SK-N-SH (cell line): ENCODE results near the gene SDK1. TPM values are rescaled to one million over a fixed set of nuclear protein-coding genes. Genes with fewer than 3 reads are reported as not detected.

Experiments
- CTCF ChIA-PET: fragments of 300-600, 350-600 bp; formaldehyde crosslinking; extraction: SDS; loops from one replicate; lab custom pipeline; 2021; lab: Yijun Ruan, JAX
- POLR2A ChIA-PET: fragments of 350-600 bp; sonication (Branson Sonifier 250); formaldehyde crosslinking; extraction: SDS; loops from one replicate; lab custom pipeline; 2020; ENCODE audit warnings: antibody characterized with exemption, inconsistent platforms; lab: Yijun Ruan, JAX
- DNase-seq: peaks from one replicate; pipeline ENCODE4 v3.0.0; 2012
- H2AFZ ChIP-seq: fragments of 200-600 bp; sonication (generic); 2 replicates; pipeline ENCODE4 v1.8.1; 2016; ENCODE audit warnings: antibody characterized with exemption, mild to moderate bottlenecking, low read depth
- H3F3A ChIP-seq: fragments of 200-600 bp; sonication (generic); replicated peaks from 2 replicates; pipeline ENCODE3; 2016; ENCODE audit warnings: antibody characterized with exemption, mild to moderate bottlenecking; ENCODE audit not compliant: insufficient read depth
- H3K27ac ChIP-seq, 2 experiments: fragments of 200-500 bp in 1 of 2; fragments of 200-600 bp in 1 of 2; sonication (Bioruptor generic) in 1 of 2; sonication (generic), shearing (Covaris generic) in 1 of 2; 2 replicates each; pipeline versions ENCODE4 v1.5.1 to v1.6.1; 2014 to 2016; ENCODE audit warnings: low read depth in 2 of 2, inconsistent platforms in 1 of 2, low read length in 1 of 2, mild to moderate bottlenecking in 1 of 2, mixed read lengths in 1 of 2
- H3K27me3 ChIP-seq: fragments of 200-600 bp; sonication (generic), shearing (Covaris generic); 2 replicates; pipeline ENCODE4 v1.6.1; 2016; ENCODE audit warnings: mixed run types; ENCODE audit not compliant: insufficient read depth
- H3K36me3 ChIP-seq, 2 experiments: fragments of 200-500 bp in 1 of 2; fragments of 200-600 bp in 1 of 2; sonication (Bioruptor generic) in 1 of 2; sonication (generic) in 1 of 2; replicated peaks in 1 of 2; 2 replicates each; pipeline versions ENCODE3 to v1.5.1; 2014 to 2016; ENCODE audit warnings: low read length in 1 of 2, mild to moderate bottlenecking in 1 of 2; ENCODE audit not compliant: insufficient read depth in 2 of 2, control insufficient read depth in 1 of 2
- H3K4me1 ChIP-seq, 2 experiments: fragments of 200-500 bp in 1 of 2; fragments of 200-600 bp in 1 of 2; sonication (Bioruptor generic) in 1 of 2; sonication (generic), shearing (Covaris generic) in 1 of 2; 2 replicates each; pipeline versions ENCODE4 v1.5.1 to v1.6.1; 2014 to 2016; ENCODE audit warnings: low read depth in 1 of 2, low read length in 1 of 2, mixed run types in 1 of 2; ENCODE audit not compliant: insufficient read depth in 2 of 2, control insufficient read depth in 1 of 2
- H3K4me2 ChIP-seq: fragments of 200-600 bp; sonication (generic), shearing (Covaris generic); 2 replicates; pipeline ENCODE4 v1.6.1; 2017; ENCODE audit warnings: mixed run types
- H3K4me3 ChIP-seq, 2 experiments: fragments of 200-500 bp in 1 of 2; fragments of 200-600 bp in 1 of 2; sonication (Bioruptor generic) in 1 of 2; sonication (generic), shearing (Covaris generic) in 1 of 2; 2 replicates each; pipeline versions ENCODE4 v1.5.1 to v1.8.1; 2014 to 2016; ENCODE audit warnings: low read depth in 2 of 2, inconsistent platforms in 1 of 2, low read length in 1 of 2, mild to moderate bottlenecking in 1 of 2, mixed read lengths in 1 of 2, moderate library complexity in 1 of 2
- H3K79me2 ChIP-seq: fragments of 200-600 bp; sonication (generic); 2 replicates; pipeline ENCODE4 v1.8.1; 2017; ENCODE audit warnings: mild to moderate bottlenecking; ENCODE audit not compliant: insufficient read depth
- H3K9ac ChIP-seq: fragments of 200-600 bp; sonication (generic); 2 replicates; pipeline ENCODE4 v1.6.1; 2017; ENCODE audit warnings: mixed run types
- H3K9me2 ChIP-seq: fragments of 200-600 bp; sonication (generic); 2 replicates; pipeline ENCODE4 v1.6.1; 2017; ENCODE audit warnings: mixed run types
- H3K9me3 ChIP-seq: fragments of 200-600 bp; sonication (generic); 2 replicates; pipeline ENCODE4 v1.6.1; 2017; ENCODE audit warnings: mixed run types, mild to moderate bottlenecking, moderate library complexity
- H4K20me1 ChIP-seq: fragments of 200-600 bp; sonication (generic); 2 replicates; pipeline ENCODE4 v1.6.1; 2017; ENCODE audit warnings: mild to moderate bottlenecking, mixed run types; ENCODE audit not compliant: insufficient read depth
- ELF1 ChIP-seq: IDR thresholded peaks from 2 replicates; pipeline ENCODE4 v1.4.0; 2012
- EP300 ChIP-seq, 2 experiments: IDR thresholded peaks; 2 replicates each; pipeline versions ENCODE4 v1.4.0 to v1.6.1; 2012; ENCODE audit warnings: borderline replicate concordance in 1 of 2, low read depth in 1 of 2, low read length in 1 of 2
- EZH2phosphoT487 ChIP-seq: fragments of 200-600 bp; sonication (generic); IDR thresholded peaks from 2 replicates; pipeline ENCODE4 v1.6.1; 2017; ENCODE audit warnings: low read depth, mixed run types, mild to moderate bottlenecking, antibody characterized with exemption, moderate library complexity, borderline replicate concordance
- FOSL2 ChIP-seq: IDR thresholded peaks from 2 replicates; pipeline ENCODE4 v1.4.0; 2012; ENCODE audit warnings: low read depth, mild to moderate bottlenecking, moderate library complexity, borderline replicate concordance
- FOXJ3 ChIP-seq: sonication (generic); formaldehyde crosslinking; IDR thresholded peaks from 2 replicates; pipeline ENCODE4 v1.5.1; 2020; ENCODE audit warnings: mild to moderate bottlenecking, missing genetic modification reagents
- FOXM1 ChIP-seq: IDR thresholded peaks from 2 replicates; pipeline ENCODE4 v1.4.0; 2012; ENCODE audit warnings: low read depth, mild to moderate bottlenecking
- GABPA ChIP-seq: IDR thresholded peaks from 2 replicates; pipeline ENCODE4 v1.4.0; 2012; ENCODE audit warnings: low read depth, mild to moderate bottlenecking
- GATA2 ChIP-seq: sonication (generic); formaldehyde crosslinking; IDR thresholded peaks from 2 replicates; pipeline ENCODE4 v1.5.0; 2020; ENCODE audit warnings: mild to moderate bottlenecking, missing genetic modification reagents
- JUND ChIP-seq: IDR thresholded peaks from 2 replicates; pipeline ENCODE4 v1.4.0; 2012
- MEF2A ChIP-seq: IDR thresholded peaks from 2 replicates; pipeline ENCODE4 v1.4.0; 2012; ENCODE audit warnings: low read depth, borderline replicate concordance
- MXI1 ChIP-seq: IDR thresholded peaks from 2 replicates; pipeline ENCODE4 v1.6.1; 2012; ENCODE audit warnings: mild to moderate bottlenecking, low read depth, low read length, improper control_type of control experiment
- NRF1 ChIP-seq: IDR thresholded peaks from 2 replicates; pipeline ENCODE4 v1.6.1; 2012; ENCODE audit warnings: low read depth, mild to moderate bottlenecking, low read length
- RAD21 ChIP-seq: IDR thresholded peaks from 2 replicates; pipeline ENCODE4 v1.6.1; 2012; ENCODE audit warnings: mild to moderate bottlenecking, low read length
- RCOR1 ChIP-seq: fragments of 150-350 bp; IDR thresholded peaks from 2 replicates; pipeline ENCODE4 v1.6.1; 2017; ENCODE audit warnings: antibody characterized with exemption, low read length
- RFX5 ChIP-seq: IDR thresholded peaks from 2 replicates; pipeline ENCODE4 v1.6.1; 2012; ENCODE audit warnings: mild to moderate bottlenecking, improper control_type of control experiment, low read length
- RXRA ChIP-seq: IDR thresholded peaks from 2 replicates; pipeline ENCODE4 v1.4.0; 2012; ENCODE audit warnings: low read depth, mild to moderate bottlenecking, borderline replicate concordance
- SIN3A ChIP-seq: IDR thresholded peaks from 2 replicates; pipeline ENCODE4 v1.6.1; 2012; ENCODE audit warnings: low read depth, mild to moderate bottlenecking, low read length, moderate library complexity, borderline replicate concordance
- SMC3 ChIP-seq: IDR thresholded peaks from 2 replicates; pipeline ENCODE4 v1.6.1; 2012; ENCODE audit warnings: low read depth, low read length, improper control_type of control experiment
- TAF1 ChIP-seq: IDR thresholded peaks from 2 replicates; pipeline ENCODE4 v1.6.1; 2012; ENCODE audit warnings: low read depth, mild to moderate bottlenecking, low read length, moderate library complexity, borderline replicate concordance
- TCF12 ChIP-seq: IDR thresholded peaks from 2 replicates; pipeline ENCODE4 v1.4.0; 2012
- USF1 ChIP-seq: IDR thresholded peaks from 2 replicates; pipeline ENCODE4 v1.4.0; 2012; ENCODE audit warnings: low read depth, borderline replicate concordance
- whole genome bisulfite sequencing: methylation state at CpG from one replicate; pipeline ENCODE4 v1.1.6; 2017; ENCODE audit warnings: low lambda C conversion rate; 5-methylcytosine and 5-hydroxymethylcytosine counted together
- polyA plus RNA-seq, 3 experiments: library from polyadenylated mRNA; depleted of rRNA; stranded (reverse); fragments of >200 nt; gene quantifications; 2 replicates each; pipeline ENCODE4 v1.2.3, GENCODE V29; 2012
- TF ChIP-seq, protein P1 (sequence below): IDR thresholded peaks from 2 replicates; pipeline ENCODE4; 2012
- TF ChIP-seq, protein P2 (sequence below): IDR thresholded peaks from 2 replicates; pipeline ENCODE4 v1.4.0; 2012; ENCODE audit warnings: low read depth
- TF ChIP-seq, protein P3 (sequence below): IDR thresholded peaks from 2 replicates; pipeline ENCODE4 v1.6.1; 2012; ENCODE audit warnings: mild to moderate bottlenecking, low read depth, low read length, moderate library complexity

Gene SDK1
- polyA plus RNA-seq, 1 of the 3 experiments (the other 2 are of a cell fraction): 1.2 TPM

- no peak for TF ChIP-seq RCOR1
- TF ChIP-seq FOXM1: no peak
- TF ChIP-seq, protein P1, sequence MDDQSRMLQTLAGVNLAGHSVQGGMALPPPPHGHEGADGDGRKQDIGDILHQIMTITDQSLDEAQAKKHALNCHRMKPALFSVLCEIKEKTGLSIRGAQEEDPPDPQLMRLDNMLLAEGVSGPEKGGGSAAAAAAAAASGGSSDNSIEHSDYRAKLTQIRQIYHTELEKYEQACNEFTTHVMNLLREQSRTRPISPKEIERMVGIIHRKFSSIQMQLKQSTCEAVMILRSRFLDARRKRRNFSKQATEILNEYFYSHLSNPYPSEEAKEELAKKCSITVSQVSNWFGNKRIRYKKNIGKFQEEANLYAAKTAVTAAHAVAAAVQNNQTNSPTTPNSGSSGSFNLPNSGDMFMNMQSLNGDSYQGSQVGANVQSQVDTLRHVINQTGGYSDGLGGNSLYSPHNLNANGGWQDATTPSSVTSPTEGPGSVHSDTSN: no peak
- TF ChIP-seq RFX5: no peak
- TF ChIP-seq JUND: no peak
- no peak for TF ChIP-seq GABPA
- no peak for TF ChIP-seq GATA2
- no peak for TF ChIP-seq FOXJ3
- no peak for TF ChIP-seq SMC3
- no peak for TF ChIP-seq EP300 (IDR thresholded peaks at IDR 0.05; ENCODE audit: borderline replicate concordance in 1 of 2, low read depth in 1 of 2, low read length in 1 of 2)
- TF ChIP-seq NRF1: no peak
- TF ChIP-seq EZH2phosphoT487: no peak
- no peak for TF ChIP-seq USF1
- TF ChIP-seq TAF1: no peak
- no peak for TF ChIP-seq SIN3A
- no peak for DNase-seq
- no peak overlapping the region for H3K4me3 ChIP-seq
- H3K9me2 ChIP-seq: no peaks in the 10 kb centered on the region
- H3K36me3 ChIP-seq: no peaks in the 10 kb centered on the region
- WGBS: 54% methylated on average over 5 of the region's 5 CpGs
- no peaks in the 10 kb centered on the region for H3K79me2 ChIP-seq
- no peaks in the 10 kb centered on the region for H4K20me1 ChIP-seq
- H3K4me2 ChIP-seq: no peak overlapping the region
- no peak overlapping the region for H3K27ac ChIP-seq
- no peaks in the 10 kb centered on the region for H3K9me3 ChIP-seq
- H3K27me3 ChIP-seq: no peaks in the 10 kb centered on the region
- ChIA-PET CTCF (no interaction called here), POLR2A (no interaction called here)
- no peak overlapping the region for H3K9ac ChIP-seq
- no peaks in the 10 kb centered on the region; a peak in 1 of 4 replicates for H3K4me1 ChIP-seq
- no peaks in the 10 kb centered on the region for H3F3A ChIP-seq
- H2AFZ ChIP-seq: no peak overlapping the region
Observed at GRCh38 chr7:3358991-3359390, 57.9 kb downstream of the SDK1 start.

- DNase-seq: no peak
- H3K4me1 ChIP-seq: peaks cover 0 to 2% of the 10 kb centered on the region in 2 experiments; a peak in 2 of 4 replicates
- CTCF ChIA-PET: no interaction called here
- TF ChIP-seq SMC3 (no peak), NRF1 (no peak), FOSL2 (no peak), FOXM1 (no peak), RXRA (no peak), TCF12 (no peak), EP300 (IDR thresholded peaks at IDR 0.05; ENCODE audit: borderline replicate concordance in 1 of 2, low read depth in 1 of 2, low read length in 1 of 2) (no peak), GABPA (no peak), MEF2A (no peak), MXI1 (no peak), TAF1 (no peak), RAD21 (no peak), EZH2phosphoT487 (no peak), ELF1 (no peak)
- TF ChIP-seq, protein P1: no peak
- TF ChIP-seq, protein P2, sequence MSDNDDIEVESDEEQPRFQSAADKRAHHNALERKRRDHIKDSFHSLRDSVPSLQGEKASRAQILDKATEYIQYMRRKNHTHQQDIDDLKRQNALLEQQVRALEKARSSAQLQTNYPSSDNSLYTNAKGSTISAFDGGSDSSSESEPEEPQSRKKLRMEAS: no peak
- TF ChIP-seq, protein P3, sequence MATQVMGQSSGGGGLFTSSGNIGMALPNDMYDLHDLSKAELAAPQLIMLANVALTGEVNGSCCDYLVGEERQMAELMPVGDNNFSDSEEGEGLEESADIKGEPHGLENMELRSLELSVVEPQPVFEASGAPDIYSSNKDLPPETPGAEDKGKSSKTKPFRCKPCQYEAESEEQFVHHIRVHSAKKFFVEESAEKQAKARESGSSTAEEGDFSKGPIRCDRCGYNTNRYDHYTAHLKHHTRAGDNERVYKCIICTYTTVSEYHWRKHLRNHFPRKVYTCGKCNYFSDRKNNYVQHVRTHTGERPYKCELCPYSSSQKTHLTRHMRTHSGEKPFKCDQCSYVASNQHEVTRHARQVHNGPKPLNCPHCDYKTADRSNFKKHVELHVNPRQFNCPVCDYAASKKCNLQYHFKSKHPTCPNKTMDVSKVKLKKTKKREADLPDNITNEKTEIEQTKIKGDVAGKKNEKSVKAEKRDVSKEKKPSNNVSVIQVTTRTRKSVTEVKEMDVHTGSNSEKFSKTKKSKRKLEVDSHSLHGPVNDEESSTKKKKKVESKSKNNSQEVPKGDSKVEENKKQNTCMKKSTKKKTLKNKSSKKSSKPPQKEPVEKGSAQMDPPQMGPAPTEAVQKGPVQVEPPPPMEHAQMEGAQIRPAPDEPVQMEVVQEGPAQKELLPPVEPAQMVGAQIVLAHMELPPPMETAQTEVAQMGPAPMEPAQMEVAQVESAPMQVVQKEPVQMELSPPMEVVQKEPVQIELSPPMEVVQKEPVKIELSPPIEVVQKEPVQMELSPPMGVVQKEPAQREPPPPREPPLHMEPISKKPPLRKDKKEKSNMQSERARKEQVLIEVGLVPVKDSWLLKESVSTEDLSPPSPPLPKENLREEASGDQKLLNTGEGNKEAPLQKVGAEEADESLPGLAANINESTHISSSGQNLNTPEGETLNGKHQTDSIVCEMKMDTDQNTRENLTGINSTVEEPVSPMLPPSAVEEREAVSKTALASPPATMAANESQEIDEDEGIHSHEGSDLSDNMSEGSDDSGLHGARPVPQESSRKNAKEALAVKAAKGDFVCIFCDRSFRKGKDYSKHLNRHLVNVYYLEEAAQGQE: no peak
Observed at GRCh38 chr7:3367261-3367660, 66.2 kb downstream of the SDK1 start.

More at GRCh38 chr7:3367261-3367660, 66.2 kb downstream of the SDK1 start:
- Histone ChIP-seq H3K36me3 (no peaks in the 10 kb centered on the region), H3F3A (no peaks in the 10 kb centered on the region), H3K27ac (no peak overlapping the region), H3K4me2 (no peak overlapping the region), H2AFZ (no peak overlapping the region), H3K79me2 (no peaks in the 10 kb centered on the region), H3K9ac (no peak overlapping the region), H4K20me1 (no peaks in the 10 kb centered on the region), H3K9me3 (no peaks in the 10 kb centered on the region), H3K27me3 (no peaks in the 10 kb centered on the region), H3K4me3 (no peak overlapping the region), H3K9me2 (no peaks in the 10 kb centered on the region)
- POLR2A ChIA-PET: no interaction called here
- WGBS: 52% methylated on average over 1 of the region's 1 CpG
